Right atrium auricular region (tissue), 2 donors: ENCODE results near the gene THEM4. TPM values are rescaled to one million over a fixed set of nuclear protein-coding genes. Genes with fewer than 3 reads are reported as not detected.

Experiments
- DNase-seq: peaks from one replicate; pipeline ENCODE4 v3.0.0-alpha.2; 2019; ENCODE audit warnings: low spot score
- H3K27ac ChIP-seq, 2 donors: fragments of 200-600 bp; sonication (generic); 1 replicate in 1 of 2; 2 replicates in 1 of 2; pipeline ENCODE4 v1.5.1; 2016 to 2019
- H3K27me3 ChIP-seq, 2 donors: fragments of 200-600 bp; sonication (generic); one replicate each; pipeline versions ENCODE4 v1.5.1 to v1.6.0; 2017 to 2019
- H3K36me3 ChIP-seq: fragments of 200-600 bp; sonication (generic); one replicate; pipeline ENCODE4 v1.5.1; 2016
- H3K4me1 ChIP-seq, 2 donors: fragments of 200-600 bp; sonication (generic); one replicate each; pipeline versions ENCODE4 v1.5.1 to v1.6.0; 2017 to 2019
- H3K4me3 ChIP-seq, 2 donors: fragments of 200-600 bp; sonication (generic); 1 replicate in 1 of 2; 2 replicates in 1 of 2; pipeline ENCODE4 v1.5.1; 2017 to 2019; ENCODE audit warnings: mild to moderate bottlenecking in 1 of 2, moderate library complexity in 1 of 2
- H3K9me3 ChIP-seq, 2 donors: fragments of 200-600 bp; sonication (generic); one replicate each; pipeline ENCODE4 v1.5.1; 2019
- total RNA-seq, 2 donors: library from RNA; depleted of rRNA; stranded (reverse); fragments of >200 nt; gene quantifications; one replicate each; pipeline ENCODE4 v1.1.0, GENCODE V29; 2016
- TF ChIP-seq, protein P1 (sequence below), 2 donors: fragments of 200-600 bp; sonication (generic); IDR thresholded peaks; one replicate each; pipeline ENCODE4 v1.5.1; 2019; ENCODE audit warnings: antibody characterized with exemption in 2 of 2

Gene THEM4
- total RNA-seq, 2 donors from 2014 or later = 18.5 to 23.1 TPM

DNA sequence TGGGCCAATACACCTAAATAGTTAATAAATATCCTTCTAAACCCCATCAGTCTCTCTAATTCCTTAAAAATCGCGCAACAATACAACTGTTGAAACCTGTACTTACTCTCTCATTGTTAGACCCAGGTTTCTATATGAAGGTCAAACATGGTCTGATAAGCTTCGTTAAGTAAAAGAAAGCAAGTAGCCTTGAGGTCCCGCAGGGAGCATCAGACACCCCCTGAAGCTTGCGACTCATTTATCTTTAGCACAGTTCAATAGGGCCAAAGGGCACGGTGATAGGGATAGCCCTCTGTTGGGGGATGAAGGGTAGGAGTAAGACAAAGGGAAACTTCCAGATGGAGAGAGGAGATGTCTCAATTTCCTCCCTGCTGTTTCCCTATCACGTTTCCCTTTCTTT lies 27.3 kb upstream of the THEM4 start:
- Histone ChIP-seq H3K4me1 (peaks cover 0 to 22% of the 10 kb centered on the region in 2 donors), H3K4me3 (no peak overlapping the region), H3K27ac (no peak overlapping the region), H3K9me3 (no peaks in the 10 kb centered on the region), H3K27me3 (no peaks in the 10 kb centered on the region), H3K36me3 (no peaks in the 10 kb centered on the region)
- no peak for DNase-seq
- TF ChIP-seq, protein P1, sequence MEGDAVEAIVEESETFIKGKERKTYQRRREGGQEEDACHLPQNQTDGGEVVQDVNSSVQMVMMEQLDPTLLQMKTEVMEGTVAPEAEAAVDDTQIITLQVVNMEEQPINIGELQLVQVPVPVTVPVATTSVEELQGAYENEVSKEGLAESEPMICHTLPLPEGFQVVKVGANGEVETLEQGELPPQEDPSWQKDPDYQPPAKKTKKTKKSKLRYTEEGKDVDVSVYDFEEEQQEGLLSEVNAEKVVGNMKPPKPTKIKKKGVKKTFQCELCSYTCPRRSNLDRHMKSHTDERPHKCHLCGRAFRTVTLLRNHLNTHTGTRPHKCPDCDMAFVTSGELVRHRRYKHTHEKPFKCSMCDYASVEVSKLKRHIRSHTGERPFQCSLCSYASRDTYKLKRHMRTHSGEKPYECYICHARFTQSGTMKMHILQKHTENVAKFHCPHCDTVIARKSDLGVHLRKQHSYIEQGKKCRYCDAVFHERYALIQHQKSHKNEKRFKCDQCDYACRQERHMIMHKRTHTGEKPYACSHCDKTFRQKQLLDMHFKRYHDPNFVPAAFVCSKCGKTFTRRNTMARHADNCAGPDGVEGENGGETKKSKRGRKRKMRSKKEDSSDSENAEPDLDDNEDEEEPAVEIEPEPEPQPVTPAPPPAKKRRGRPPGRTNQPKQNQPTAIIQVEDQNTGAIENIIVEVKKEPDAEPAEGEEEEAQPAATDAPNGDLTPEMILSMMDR (IDR thresholded peaks at IDR 0.05) = no peak

DNA sequence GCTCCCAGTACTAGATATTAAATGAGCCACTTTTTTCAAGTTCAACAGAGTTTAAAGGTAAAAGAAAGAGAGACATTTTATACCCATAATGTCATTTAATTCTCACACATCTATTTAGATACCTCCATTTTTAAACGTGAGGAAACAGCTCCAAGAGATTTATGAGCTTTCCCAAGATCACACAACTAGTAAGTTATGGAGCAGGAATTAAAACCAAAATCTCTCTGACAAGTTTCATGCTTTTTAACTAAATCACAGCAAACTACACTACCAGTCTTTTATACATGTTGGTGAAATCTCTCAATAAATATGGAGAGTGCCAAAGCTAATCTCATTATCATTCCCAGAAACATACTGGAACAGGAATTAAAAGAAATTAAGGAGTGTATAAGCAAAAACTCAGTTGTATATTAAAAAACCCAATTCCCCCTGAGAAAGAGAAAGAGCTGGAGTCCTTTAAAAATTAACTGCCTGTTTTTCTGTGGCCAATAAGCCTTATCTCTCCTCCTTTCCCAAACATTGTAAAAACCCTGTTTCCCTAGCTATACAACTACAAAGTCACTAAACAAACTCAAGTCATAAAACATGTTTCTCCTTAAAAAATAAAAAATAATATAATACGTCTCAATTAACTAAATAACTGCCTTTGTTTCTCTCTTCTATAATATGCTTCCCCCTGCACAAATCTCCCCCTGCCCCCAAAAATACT lies 26.7 kb upstream of the THEM4 start:
- TF ChIP-seq, protein P1 (IDR thresholded peaks at IDR 0.05) = no peak
- no peak for DNase-seq

DNA sequence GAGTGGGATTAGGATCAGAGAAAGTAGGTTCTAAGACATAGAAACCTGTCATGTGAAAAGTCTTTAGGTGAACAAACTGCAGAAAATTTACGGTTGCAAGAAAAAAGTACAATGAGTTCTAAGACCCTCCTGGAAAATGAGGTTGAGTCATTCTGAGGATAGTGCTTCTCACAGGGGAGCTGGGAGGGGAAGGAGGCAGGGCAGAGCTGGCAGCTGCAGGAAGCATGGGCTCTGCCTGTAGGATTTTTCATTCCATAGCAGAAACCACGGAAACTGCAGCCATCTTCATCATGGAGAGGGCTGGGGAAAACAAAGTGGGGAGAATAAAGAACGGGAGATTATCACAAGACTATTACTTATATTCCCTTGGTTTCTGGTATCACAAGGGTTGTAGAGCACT lies 25.8 kb upstream of the THEM4 start:
- H3K27ac ChIP-seq = no peak overlapping the region
- DNase-seq = no peak
- H3K9me3 ChIP-seq = no peaks in the 10 kb centered on the region
- peaks cover 0 to 7% of the 10 kb centered on the region in 2 donors for H3K4me1 ChIP-seq
- TF ChIP-seq, protein P1 (IDR thresholded peaks at IDR 0.05) = no peak
- H3K27me3 ChIP-seq = no peaks in the 10 kb centered on the region
- H3K36me3 ChIP-seq = no peaks in the 10 kb centered on the region
- no peak overlapping the region for H3K4me3 ChIP-seq

More for the DNA sequence above, 26.7 kb upstream of the THEM4 start:
- Histone ChIP-seq H3K9me3 (no peaks in the 10 kb centered on the region), H3K27me3 (no peaks in the 10 kb centered on the region), H3K27ac (no peak overlapping the region), H3K36me3 (no peaks in the 10 kb centered on the region), H3K4me1 (peaks cover 0 to 16% of the 10 kb centered on the region in 2 donors), H3K4me3 (no peak overlapping the region)

DNA sequence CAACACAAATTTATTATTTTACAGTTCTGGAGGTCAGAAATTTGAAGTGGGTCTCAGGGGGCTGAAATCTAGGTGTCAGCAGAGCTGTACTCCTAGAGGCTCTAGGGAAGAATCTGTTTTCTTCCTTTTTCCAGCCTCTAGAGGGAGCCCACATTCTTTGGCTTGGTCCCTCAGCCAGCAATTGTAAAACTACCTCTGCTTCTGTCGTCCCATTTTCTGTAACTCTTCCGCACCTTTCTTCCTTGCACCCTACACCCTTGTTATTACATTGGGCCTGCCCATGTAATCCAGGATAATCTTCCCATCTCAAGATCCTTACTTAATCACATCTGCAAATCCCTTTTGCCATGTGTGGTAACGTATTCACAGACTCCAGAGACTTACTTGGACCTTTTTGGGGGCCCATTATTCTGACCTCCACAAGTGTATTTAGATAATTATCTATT lies 24.8 kb upstream of the THEM4 start:
- H3K36me3 ChIP-seq = no peaks in the 10 kb centered on the region
- DNase-seq = no peak
- no peaks in the 10 kb centered on the region for H3K27me3 ChIP-seq
- H3K27ac ChIP-seq = no peak overlapping the region
- H3K4me1 ChIP-seq = peaks cover 0 to 6% of the 10 kb centered on the region in 2 donors
- H3K9me3 ChIP-seq = no peaks in the 10 kb centered on the region
- no peak overlapping the region for H3K4me3 ChIP-seq
- TF ChIP-seq, protein P1 (IDR thresholded peaks at IDR 0.05) = peak; percentile 56 to 88

DNA sequence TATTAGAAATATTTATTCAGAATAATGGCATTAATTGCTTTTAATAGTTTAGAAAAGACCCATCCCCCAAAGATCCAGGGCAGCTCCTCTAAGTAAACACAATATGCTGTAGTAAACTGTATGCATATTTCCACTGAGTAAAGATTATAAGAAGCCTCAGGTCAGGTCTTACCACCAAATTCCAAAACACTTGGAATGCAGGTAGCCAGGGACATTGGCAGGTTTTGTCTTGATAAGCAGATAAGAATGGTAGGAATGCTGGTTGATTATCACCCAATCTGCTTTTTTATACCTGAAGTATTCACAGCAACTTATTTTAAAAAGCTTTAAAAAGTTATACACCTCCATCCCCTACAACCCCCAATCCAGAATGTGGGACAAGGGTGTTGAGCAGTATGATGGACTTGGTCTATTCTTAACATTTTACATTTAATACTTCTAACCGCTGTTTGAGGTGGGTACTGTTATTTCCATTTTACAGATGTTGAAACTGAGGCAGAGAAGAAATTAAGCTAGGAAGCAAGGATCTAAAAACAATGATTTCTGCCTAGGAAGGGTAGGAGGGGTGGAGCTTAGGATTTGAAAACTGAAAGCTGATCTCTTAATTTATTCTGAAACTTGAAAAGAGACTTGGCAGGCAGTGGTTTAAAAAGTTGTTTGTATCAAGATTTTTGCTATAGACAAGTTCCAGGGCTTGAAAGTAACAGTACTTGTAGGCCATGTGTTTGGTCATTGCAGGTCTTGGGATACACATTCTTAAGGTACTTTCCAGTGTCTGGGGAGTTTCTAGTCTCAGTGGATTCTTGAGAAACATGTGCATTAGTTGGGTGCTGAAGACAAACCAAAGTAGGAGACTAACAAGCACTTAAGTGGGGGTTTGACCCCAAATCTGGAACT lies 15.6 kb upstream of the THEM4 start:
- no peak overlapping the region for H3K4me3 ChIP-seq
- no peaks in the 10 kb centered on the region for H3K27me3 ChIP-seq
- TF ChIP-seq, protein P1 (IDR thresholded peaks at IDR 0.05) = no peak
- DNase-seq = no peak
- H3K9me3 ChIP-seq = no peaks in the 10 kb centered on the region
- no peaks in the 10 kb centered on the region for H3K36me3 ChIP-seq
- H3K4me1 ChIP-seq = no peaks in the 10 kb centered on the region
- H3K27ac ChIP-seq = no peak overlapping the region
